ENCODE measurements around the gene EGFL8. TPM values are rescaled to one million over a fixed set of nuclear protein-coding genes. Genes with fewer than 3 reads are reported as not detected.
"Not testable (repeated sequence)": the region's sequence is repeated elsewhere in the genome, so short reads cannot be mapped to it uniquely, and the experiment has no call there.

Gene EGFL8
- total RNA-seq, 1 experiment from 2014 or later: 11.1 TPM

GRCh38 chr6:32192608-32193039, 28.2 kb downstream of the EGFL8 start, which contains the start of gene GPSM3:
Gene GPSM3 (minus strand): TSS chr6:32192643. CDS start chr6:32192513, 130 bp downstream.
- H3K4me3 ChIP-seq (ENCODE audit: low read depth in 2 of 2, low read length in 2 of 2): no peak within 1 kb of the TSS
- H3K27me3 ChIP-seq (ENCODE audit: control insufficient read depth, insufficient read depth, low read length): no peaks in the 10 kb centered on the region
- in situ Hi-C loops (cut with HindIII; ENCODE audit: low pct_unique_long_range_greater_than_20kb, low sequenced_read_pairs) (no loop called here), intact Hi-C loops (cut with micrococcal nuclease; ENCODE audit: unreplicated experiment) (loop anchor here (10.0 kb wide), 1 partner anchor 78 kb away; no protein-coding TSS in a partner anchor)
- DNase-seq (ENCODE audit: low read depth, low spot score) (no peak), ATAC-seq (no peak)
- ChIA-PET CTCF (no interaction called here), POLR2A (no interaction called here)
- H3K4me1 ChIP-seq (ENCODE audit: control insufficient read depth, insufficient read depth, low read length): peaks cover 42% of the 10 kb centered on the region
- peak within 1 kb of the TSS; percentile 94 for H3K27ac ChIP-seq (ENCODE audit: low read length)
- TF ChIP-seq REST (IDR thresholded peaks at IDR 0.05; ENCODE audit: insufficient read depth in 1 of 2, low read depth in 2 of 2, low read length in 1 of 2) (no peak), SIN3A (IDR thresholded peaks at IDR 0.05; ENCODE audit: borderline replicate concordance, insufficient read depth, low read depth, low read length) (no peak), POLR2AphosphoS5 (IDR thresholded peaks at IDR 0.05; ENCODE audit: low read depth, low read length) (no peak), TCF7L2 (IDR thresholded peaks at IDR 0.05; ENCODE audit: low read depth, low read length) (no peak), CTCF (IDR thresholded peaks at IDR 0.05) (no peak)
- no TSS peak for BruUV-seq (replicated peaks)
- no peaks in the 10 kb centered on the region for H3K9me3 ChIP-seq (ENCODE audit: control insufficient read depth, insufficient read depth, low read depth, low read length)
- H3K36me3 ChIP-seq (ENCODE audit: control insufficient read depth, insufficient read depth, low read length): no peaks in the 10 kb centered on the region; the same call in 1 of the 2 replicates

GRCh38 chr6:32193096-32193495, 28.7 kb downstream of the EGFL8 start:
- in situ Hi-C loops (cut with HindIII; ENCODE audit: low pct_unique_long_range_greater_than_20kb, low sequenced_read_pairs): not testable (repeated sequence)

GRCh38 chr6:32194388-32194787, 30.0 kb downstream of the EGFL8 start:
- H3K4me3 ChIP-seq (ENCODE audit: low read depth in 2 of 2, low read length in 2 of 2): no peak overlapping the region
- intact Hi-C loops (cut with micrococcal nuclease; ENCODE audit: unreplicated experiment) (loop anchor here (10.0 kb wide), 1 partner anchor 80 kb away; no protein-coding TSS in a partner anchor), in situ Hi-C loops (cut with HindIII; ENCODE audit: low pct_unique_long_range_greater_than_20kb, low sequenced_read_pairs) (no loop called here)

More at GRCh38 chr6:32193096-32193495, 28.7 kb downstream of the EGFL8 start:
- peaks cover 42% of the 10 kb centered on the region for H3K4me1 ChIP-seq (ENCODE audit: control insufficient read depth, insufficient read depth, low read length)
- H3K27ac ChIP-seq (ENCODE audit: low read length): peak overlapping the region; percentile 81
- intact Hi-C loops (cut with micrococcal nuclease; ENCODE audit: unreplicated experiment): loop anchor here (10.0 kb wide), 1 partner anchor 78 kb away; no protein-coding TSS in a partner anchor
- H3K4me3 ChIP-seq (ENCODE audit: low read depth in 2 of 2, low read length in 2 of 2); CTCF ChIA-PET; H3K36me3 ChIP-seq (ENCODE audit: control insufficient read depth, insufficient read depth, low read length); ATAC-seq; DNase-seq (ENCODE audit: low read depth, low spot score); H3K9me3 ChIP-seq (ENCODE audit: control insufficient read depth, insufficient read depth, low read depth, low read length); POLR2A ChIA-PET; H3K27me3 ChIP-seq (ENCODE audit: control insufficient read depth, insufficient read depth, low read length); BruUV-seq (replicated peaks): not testable (repeated sequence)

More at GRCh38 chr6:32194388-32194787, 30.0 kb downstream of the EGFL8 start:
- H3K27ac ChIP-seq (ENCODE audit: low read length): peak overlapping the region; percentile 99; the same call in 1 of the 2 replicates
- no peak for ATAC-seq
- no TSS peak for BruUV-seq (replicated peaks)
- no peaks in the 10 kb centered on the region; the same call in 1 of the 2 replicates for H3K36me3 ChIP-seq (ENCODE audit: control insufficient read depth, insufficient read depth, low read length)
- no peaks in the 10 kb centered on the region for H3K27me3 ChIP-seq (ENCODE audit: control insufficient read depth, insufficient read depth, low read length)
- no peak for TF ChIP-seq REST (IDR thresholded peaks at IDR 0.05; ENCODE audit: insufficient read depth in 1 of 2, low read depth in 2 of 2, low read length in 1 of 2)
- no peak for TF ChIP-seq SIN3A (IDR thresholded peaks at IDR 0.05; ENCODE audit: borderline replicate concordance, insufficient read depth, low read depth, low read length)
- no peak for TF ChIP-seq POLR2AphosphoS5 (IDR thresholded peaks at IDR 0.05; ENCODE audit: low read depth, low read length)
- no peak for TF ChIP-seq TCF7L2 (IDR thresholded peaks at IDR 0.05; ENCODE audit: low read depth, low read length)
- no peak for TF ChIP-seq CTCF (IDR thresholded peaks at IDR 0.05)
- DNase-seq (ENCODE audit: low read depth, low spot score): no peak
- POLR2A ChIA-PET: no interaction called here
- H3K9me3 ChIP-seq (ENCODE audit: control insufficient read depth, insufficient read depth, low read depth, low read length): no peaks in the 10 kb centered on the region
- CTCF ChIA-PET: interaction anchor here (0.6 kb wide), 1 partner anchor 9 kb away, joined by 7 read pairs; no protein-coding TSS in a partner anchor
- H3K4me1 ChIP-seq (ENCODE audit: control insufficient read depth, insufficient read depth, low read length): peaks cover 36% of the 10 kb centered on the region
